Activated T-cell treated with anti-CD3 and anti-CD28 coated beads, Interleukin-2, amount 50 U/mL, for 24 hours (primary cell): ENCODE data around the gene CUL3.
"Not testable (repeated sequence)": the region's sequence is repeated elsewhere in the genome, so short reads cannot be mapped to it uniquely, and the experiment has no call there.

Experiments
- DNase-seq: peaks from one replicate; pipeline ENCODE4 v3.0.0-alpha.2; 2020
- H3K27ac Mint-ChIP-seq: 2 replicates; pipeline ENCODE4 v1.8.0; 2020; ENCODE audit warnings: mild to moderate bottlenecking, mixed read lengths
- H3K27me3 Mint-ChIP-seq: 2 replicates; pipeline ENCODE4 v1.8.0; 2020; ENCODE audit warnings: mixed read lengths
- H3K36me3 Mint-ChIP-seq: 2 replicates; pipeline ENCODE4 v1.8.0; 2020; ENCODE audit warnings: low read depth, mixed read lengths
- H3K4me1 Mint-ChIP-seq: 2 replicates; pipeline ENCODE4 v1.8.0; 2020; ENCODE audit warnings: low read depth, mixed read lengths
- H3K4me3 Mint-ChIP-seq: 2 replicates; pipeline ENCODE4 v1.8.0; 2020; ENCODE audit warnings: mild to moderate bottlenecking, moderate library complexity, mixed read lengths
- H3K9me3 Mint-ChIP-seq: 2 replicates; pipeline ENCODE4 v1.8.0; 2020; ENCODE audit warnings: mixed read lengths

Gene CUL3

GRCh38 chr2:224543939-224544338 is 41.2 kb downstream of the CUL3 start:
- Mint-ChIP-seq H3K9me3 (peaks cover 2% of the 10 kb centered on the region), H3K4me1 (peaks cover 70% of the 10 kb centered on the region), H3K27ac (no peak overlapping the region), H3K4me3 (no peak overlapping the region), H3K27me3 (no peaks in the 10 kb centered on the region), H3K36me3 (peaks cover 78% of the 10 kb centered on the region)
- DNase-seq: no peak

DNA sequence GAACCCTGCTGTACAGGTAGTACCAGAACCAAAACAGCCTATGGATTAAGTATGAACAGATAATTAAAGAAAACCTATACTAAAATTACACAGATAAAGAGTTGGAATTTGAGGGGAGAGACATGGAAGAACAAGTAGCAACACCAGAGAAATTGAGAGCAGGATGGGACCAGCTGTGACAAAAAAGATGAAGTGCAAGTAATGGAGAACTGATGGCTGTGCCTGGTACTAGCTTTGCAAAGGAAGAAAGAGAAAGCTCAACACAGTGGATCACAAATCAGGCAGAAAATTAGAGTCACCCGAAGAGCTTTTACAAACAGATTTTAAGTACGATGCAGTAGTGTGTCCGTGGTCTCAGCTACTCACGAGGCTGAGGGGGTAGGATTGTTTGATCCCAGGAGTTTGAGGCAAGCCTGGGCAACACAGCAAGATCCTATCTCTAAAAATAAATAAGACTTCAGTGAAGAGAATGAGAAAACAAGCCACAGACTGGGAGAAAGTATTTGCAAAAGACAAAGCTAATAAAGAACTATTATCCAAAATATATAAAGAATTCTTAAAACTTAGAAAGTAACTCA is 46.5 kb downstream of the CUL3 start:
- no peaks in the 10 kb centered on the region for H3K27me3 Mint-ChIP-seq
- DNase-seq: no peak
- peaks cover 69% of the 10 kb centered on the region for H3K4me1 Mint-ChIP-seq
- H3K27ac Mint-ChIP-seq: no peak overlapping the region
- H3K36me3 Mint-ChIP-seq: peaks cover 83% of the 10 kb centered on the region
- no peak overlapping the region for H3K4me3 Mint-ChIP-seq
- peaks cover 2% of the 10 kb centered on the region for H3K9me3 Mint-ChIP-seq

DNA sequence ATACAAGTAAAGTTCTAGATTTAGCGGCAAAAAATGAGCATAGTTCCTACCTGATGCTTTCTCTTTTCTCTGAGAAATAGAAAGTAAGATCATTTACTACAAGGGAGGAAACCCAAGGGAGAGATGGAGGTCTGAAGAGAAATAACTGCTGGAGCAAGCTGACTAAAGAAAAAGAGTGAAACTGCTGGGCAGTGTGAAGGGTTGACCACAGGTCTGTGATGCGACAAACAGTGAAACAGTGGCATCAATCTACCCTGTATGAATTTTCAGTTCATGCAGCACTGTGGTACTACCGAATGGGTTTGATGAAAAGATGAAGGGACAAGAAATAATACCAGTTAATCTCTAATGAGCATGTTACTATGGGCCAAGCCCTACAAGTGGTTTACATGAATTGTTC is 52.2 kb downstream of the CUL3 start:
- peaks cover 84% of the 10 kb centered on the region for H3K36me3 Mint-ChIP-seq
- peaks cover 72% of the 10 kb centered on the region for H3K4me1 Mint-ChIP-seq
- H3K4me3 Mint-ChIP-seq: no peak overlapping the region
- DNase-seq: no peak
- H3K27ac Mint-ChIP-seq: peak overlapping the region; percentile 77
- H3K27me3 Mint-ChIP-seq: no peaks in the 10 kb centered on the region
- H3K9me3 Mint-ChIP-seq: no peaks in the 10 kb centered on the region

- no peaks in the 10 kb centered on the region for H3K9me3 Mint-ChIP-seq
- DNase-seq: no peak
- H3K27ac Mint-ChIP-seq: peak overlapping the region; percentile 77
- peaks cover 87% of the 10 kb centered on the region for H3K36me3 Mint-ChIP-seq
- H3K4me1 Mint-ChIP-seq: peaks cover 74% of the 10 kb centered on the region
- H3K27me3 Mint-ChIP-seq: no peaks in the 10 kb centered on the region
- no peak overlapping the region for H3K4me3 Mint-ChIP-seq
Measured at GRCh38 chr2:224532441-224532840, 52.7 kb downstream of the CUL3 start.

DNA sequence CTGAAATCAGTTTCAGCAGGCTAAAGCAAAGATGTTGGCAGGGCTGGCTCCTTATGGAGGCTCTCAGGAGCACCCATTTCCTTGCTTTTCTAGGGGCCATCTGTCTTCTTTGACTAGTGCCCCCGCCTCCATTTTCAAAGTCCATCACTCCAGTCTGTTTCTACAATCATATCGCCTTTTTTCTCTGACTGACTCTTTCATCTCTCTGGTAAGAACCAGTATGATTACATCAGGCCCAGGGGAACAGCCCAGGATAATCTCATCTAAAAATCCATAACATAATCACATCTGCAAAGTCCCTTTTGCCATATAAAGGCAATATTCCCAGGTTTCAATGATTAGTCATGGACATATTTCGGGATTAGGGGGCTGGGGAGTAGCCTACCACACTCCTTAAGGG is 57.0 kb downstream of the CUL3 start:
- Mint-ChIP-seq H3K4me3 (no peak overlapping the region), H3K4me1 (peaks cover 82% of the 10 kb centered on the region), H3K27ac (peak overlapping the region; percentile 8), H3K9me3 (no peaks in the 10 kb centered on the region), H3K27me3 (no peaks in the 10 kb centered on the region), H3K36me3 (peaks cover 72% of the 10 kb centered on the region)
- no peak for DNase-seq

- no peak overlapping the region for H3K4me3 Mint-ChIP-seq
- H3K9me3 Mint-ChIP-seq: no peaks in the 10 kb centered on the region
- peaks cover 58% of the 10 kb centered on the region for H3K36me3 Mint-ChIP-seq
- H3K27ac Mint-ChIP-seq: peak overlapping the region; percentile 64
- DNase-seq: no peak
- H3K27me3 Mint-ChIP-seq: no peaks in the 10 kb centered on the region
- peaks cover 71% of the 10 kb centered on the region for H3K4me1 Mint-ChIP-seq
Measured at GRCh38 chr2:224525774-224526173, 59.4 kb downstream of the CUL3 start.

DNA sequence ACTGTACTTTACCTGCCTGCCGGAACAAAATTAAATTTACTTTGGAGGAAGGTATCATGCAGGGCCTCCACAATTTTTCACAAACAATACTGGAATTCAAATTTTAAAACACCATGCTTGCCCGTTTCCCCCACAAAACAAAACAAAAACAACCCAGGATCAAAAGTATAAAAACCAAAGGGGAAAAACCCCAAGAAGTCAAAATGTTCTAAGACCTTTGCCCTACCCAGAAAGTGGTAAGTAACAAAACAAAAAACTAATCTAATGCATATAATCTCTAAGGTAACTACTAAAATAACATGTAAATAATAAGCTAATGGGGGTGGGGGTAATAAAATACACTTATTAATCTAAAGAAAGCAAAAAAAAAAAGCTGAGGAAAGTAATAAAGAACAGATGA is 60.5 kb downstream of the CUL3 start:
- peaks cover 75% of the 10 kb centered on the region for H3K4me1 Mint-ChIP-seq
- peak overlapping the region; percentile 42 for H3K27ac Mint-ChIP-seq
- peak overlapping the region; percentile 37 for H3K4me3 Mint-ChIP-seq
- H3K27me3 Mint-ChIP-seq: no peaks in the 10 kb centered on the region
- H3K36me3 Mint-ChIP-seq: peaks cover 55% of the 10 kb centered on the region
- no peaks in the 10 kb centered on the region for H3K9me3 Mint-ChIP-seq
- no peak for DNase-seq

DNA sequence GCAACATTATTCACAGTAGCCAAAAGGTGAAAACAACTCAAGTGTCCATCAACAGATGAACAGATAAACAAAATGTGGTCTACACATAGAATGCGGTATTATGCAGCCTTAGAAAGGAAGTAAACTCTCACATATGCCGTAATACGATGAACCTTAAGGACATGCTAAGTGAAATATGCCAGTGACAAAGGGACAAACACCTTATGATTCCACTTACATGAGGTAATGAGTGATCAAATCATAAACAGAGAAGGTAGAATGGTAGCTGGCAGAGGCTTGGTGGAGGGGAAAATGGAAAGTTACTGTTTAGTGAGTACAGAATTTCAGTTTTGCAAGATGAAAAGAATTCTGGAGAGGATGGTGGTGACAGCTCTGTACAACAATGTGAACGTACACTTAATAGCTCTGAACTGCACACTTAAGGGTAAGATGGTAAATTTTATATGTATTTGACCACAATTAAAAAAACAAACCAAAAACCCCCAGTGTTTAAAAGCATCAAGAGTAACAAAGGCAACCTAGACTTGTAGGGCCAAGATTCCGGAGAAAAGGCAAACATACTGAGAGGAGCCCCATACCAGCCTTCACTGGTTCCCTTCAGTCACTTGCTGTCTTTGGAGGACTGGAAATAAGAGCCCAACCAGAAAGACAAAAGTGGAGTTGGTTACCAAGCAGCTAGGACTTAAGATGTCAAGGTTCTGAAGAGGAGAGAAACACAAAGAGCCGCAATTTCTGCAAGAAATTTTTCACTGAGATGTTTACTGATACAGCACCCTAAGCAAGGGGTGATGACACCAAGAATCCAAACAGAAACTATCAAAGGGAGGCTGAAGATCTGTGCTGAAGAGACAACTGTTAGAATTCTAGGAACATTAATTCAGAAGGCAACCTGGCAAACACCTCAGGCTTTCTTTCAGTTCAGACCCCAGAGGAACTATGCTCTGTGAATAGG is 61.3 kb downstream of the CUL3 start:
- DNase-seq: no peak
- Mint-ChIP-seq H3K27me3 (no peaks in the 10 kb centered on the region), H3K4me1 (peaks cover 78% of the 10 kb centered on the region), H3K36me3 (peaks cover 49% of the 10 kb centered on the region), H3K9me3 (no peaks in the 10 kb centered on the region), H3K4me3 (peak overlapping the region; percentile 37), H3K27ac (peak overlapping the region; percentile 42)

DNA sequence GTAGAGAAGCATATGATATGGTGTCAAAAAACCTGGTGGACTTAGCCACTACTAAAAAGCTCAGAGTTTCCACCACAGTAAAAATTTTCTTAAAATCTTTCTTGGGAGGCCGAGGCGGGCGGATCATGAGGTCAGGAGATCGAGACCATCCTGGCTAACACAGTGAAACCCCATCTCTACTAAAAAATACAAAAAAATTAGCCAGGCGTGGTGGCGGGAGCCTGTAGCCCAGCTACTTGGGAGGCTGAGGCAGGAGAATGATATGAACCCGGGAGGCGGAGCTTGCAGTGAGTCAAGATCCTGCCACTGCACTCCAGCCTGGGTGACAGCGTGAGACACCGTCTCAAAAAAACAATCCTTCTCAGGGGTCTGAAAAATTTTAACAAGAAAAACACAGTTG is 62.7 kb downstream of the CUL3 start:
- Mint-ChIP-seq H3K36me3 (peaks cover 38% of the 10 kb centered on the region), H3K4me1 (peaks cover 74% of the 10 kb centered on the region)
- H3K9me3 Mint-ChIP-seq, H3K27me3 Mint-ChIP-seq, H3K4me3 Mint-ChIP-seq, H3K27ac Mint-ChIP-seq, DNase-seq: not testable (repeated sequence)

DNA sequence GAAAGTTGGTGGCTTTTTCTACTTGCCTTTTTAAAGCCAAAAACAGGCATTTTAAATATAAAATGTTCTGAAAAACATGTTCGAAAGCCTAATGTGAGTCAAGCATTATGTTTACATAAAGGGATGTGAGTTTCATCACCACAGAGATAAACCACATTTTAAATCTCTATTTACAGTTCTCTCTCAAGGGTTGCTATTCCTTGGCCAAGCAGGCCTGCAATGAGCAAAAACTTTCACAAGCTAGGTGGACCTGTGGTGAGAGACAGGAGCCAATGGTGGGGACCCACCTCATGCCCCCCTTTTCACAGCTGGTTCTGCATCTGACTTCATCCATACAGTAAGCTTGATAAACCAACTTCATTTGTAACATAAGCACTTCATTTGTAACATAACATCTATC is 65.1 kb downstream of the CUL3 start:
- no peaks in the 10 kb centered on the region for H3K27me3 Mint-ChIP-seq
- H3K4me1 Mint-ChIP-seq: peaks cover 69% of the 10 kb centered on the region
- no peaks in the 10 kb centered on the region for H3K9me3 Mint-ChIP-seq
- peak overlapping the region; percentile 80 for H3K27ac Mint-ChIP-seq
- peaks cover 33% of the 10 kb centered on the region for H3K36me3 Mint-ChIP-seq
- peak; percentile 38 for DNase-seq
- no peak overlapping the region for H3K4me3 Mint-ChIP-seq

DNA sequence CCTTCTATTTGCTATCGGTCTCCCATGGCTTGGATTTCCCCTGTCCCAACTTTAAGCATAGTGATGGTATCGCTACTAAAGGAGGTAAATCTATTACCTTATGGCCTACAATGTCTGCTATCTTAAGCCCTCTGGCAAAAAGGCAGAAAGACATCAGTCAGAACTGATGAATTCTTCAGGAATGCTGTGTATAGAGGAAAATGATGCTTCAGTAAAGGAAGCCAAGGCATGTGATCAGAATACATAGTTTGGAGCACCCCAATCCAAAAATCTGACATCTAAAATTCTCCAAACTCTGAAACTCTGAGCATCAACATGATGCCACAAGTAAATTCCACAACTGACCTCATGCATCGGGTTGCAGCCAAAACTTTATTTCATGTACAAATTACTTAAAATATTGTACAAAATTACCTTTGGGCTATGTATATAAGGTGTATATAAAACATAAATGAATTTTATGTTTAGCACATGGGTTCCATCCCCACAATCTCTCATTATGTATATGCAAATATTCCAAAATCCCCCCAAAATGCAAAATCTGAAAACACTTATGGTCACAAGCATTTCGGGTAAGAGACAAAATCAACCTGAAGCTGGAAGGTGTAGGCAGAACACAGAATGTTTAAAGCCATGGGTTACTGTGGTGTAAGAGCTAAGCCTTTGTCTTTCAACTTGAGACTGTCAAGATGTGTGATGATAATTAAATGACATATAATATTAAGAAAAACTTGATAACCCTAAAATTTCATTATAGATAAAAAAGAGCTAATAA is 66.2 kb downstream of the CUL3 start:
- DNase-seq: no peak
- Mint-ChIP-seq H3K27ac (no peak overlapping the region), H3K4me1 (peaks cover 62% of the 10 kb centered on the region), H3K9me3 (no peaks in the 10 kb centered on the region), H3K4me3 (no peak overlapping the region), H3K27me3 (no peaks in the 10 kb centered on the region), H3K36me3 (peaks cover 42% of the 10 kb centered on the region)

DNA sequence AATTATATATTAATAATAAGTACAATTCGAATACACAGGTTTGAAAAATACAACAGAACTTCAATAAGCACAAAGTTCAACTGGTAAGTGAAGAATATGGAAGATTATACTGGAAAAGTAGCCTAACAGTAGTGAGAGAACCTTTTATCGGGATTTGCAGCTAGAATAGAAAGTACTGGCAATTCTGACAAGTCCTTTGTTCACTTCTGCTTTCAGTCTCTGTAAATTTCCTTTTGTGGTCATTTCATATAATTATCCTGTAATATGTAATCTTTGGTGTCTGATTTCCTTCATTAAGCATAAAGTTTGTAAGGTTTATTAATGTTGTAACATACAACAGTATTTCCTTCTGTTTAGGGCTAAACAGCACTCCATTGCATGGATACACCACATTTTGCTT is 67.2 kb downstream of the CUL3 start:
- Mint-ChIP-seq H3K4me3 (no peak overlapping the region), H3K27ac (no peak overlapping the region), H3K9me3 (no peaks in the 10 kb centered on the region), H3K36me3 (peaks cover 46% of the 10 kb centered on the region), H3K27me3 (no peaks in the 10 kb centered on the region), H3K4me1 (peaks cover 55% of the 10 kb centered on the region)
- DNase-seq: no peak

GRCh38 chr2:224516393-224516792 is 68.8 kb downstream of the CUL3 start:
- H3K36me3 Mint-ChIP-seq: peaks cover 51% of the 10 kb centered on the region
- H3K4me1 Mint-ChIP-seq: peaks cover 52% of the 10 kb centered on the region
- not testable (repeated sequence) for H3K27me3 Mint-ChIP-seq, DNase-seq, H3K4me3 Mint-ChIP-seq, H3K9me3 Mint-ChIP-seq
- peak overlapping the region; percentile 18 for H3K27ac Mint-ChIP-seq

- Mint-ChIP-seq H3K4me3 (no peak overlapping the region), H3K36me3 (peaks cover 61% of the 10 kb centered on the region), H3K9me3 (no peaks in the 10 kb centered on the region), H3K4me1 (peaks cover 44% of the 10 kb centered on the region), H3K27me3 (no peaks in the 10 kb centered on the region), H3K27ac (no peak overlapping the region)
- DNase-seq: no peak
Measured at GRCh38 chr2:224513991-224514390, 71.2 kb downstream of the CUL3 start.
